Osteocyte (in vitro differentiated cells): ENCODE results near the gene FGGY. TPM values are rescaled to one million over a fixed set of nuclear protein-coding genes. Genes with fewer than 3 reads are reported as not detected.

Experiments used
- DNase-seq: peaks from one replicate; pipeline ENCODE4 v3.0.0; 2021; ENCODE audit warnings: mixed read lengths; ENCODE audit not compliant: unreplicated experiment; ENCODE audit errors: extremely low spot score
- H3K27ac Mint-ChIP-seq: one replicate; pipeline ENCODE4 v1.8.0; 2021; ENCODE audit warnings: mild to moderate bottlenecking, mixed read lengths; ENCODE audit not compliant: unreplicated experiment
- H3K27me3 Mint-ChIP-seq: one replicate; pipeline ENCODE4 v1.8.0; 2021; ENCODE audit warnings: mixed read lengths; ENCODE audit not compliant: unreplicated experiment
- H3K36me3 Mint-ChIP-seq: one replicate; pipeline ENCODE4 v1.8.0; 2021; ENCODE audit warnings: mixed read lengths; ENCODE audit not compliant: unreplicated experiment
- H3K4me1 Mint-ChIP-seq: one replicate; pipeline ENCODE4 v1.8.0; 2021; ENCODE audit warnings: mixed read lengths; ENCODE audit not compliant: unreplicated experiment
- H3K4me3 Mint-ChIP-seq: one replicate; pipeline ENCODE4 v1.8.0; 2021; ENCODE audit warnings: mild to moderate bottlenecking, moderate library complexity, mixed read lengths; ENCODE audit not compliant: unreplicated experiment
- H3K9me3 Mint-ChIP-seq: one replicate; pipeline ENCODE4 v1.8.0; 2021; ENCODE audit warnings: mixed read lengths; ENCODE audit not compliant: unreplicated experiment
- CTCF ChIP-seq: fragments of 200-600 bp; sonication (generic); IDR thresholded peaks from 2 replicates; pipeline ENCODE4 v1.5.0; 2021; ENCODE audit warnings: antibody characterized with exemption, mild to moderate bottlenecking, moderate library complexity
- total RNA-seq: library from RNA; stranded (reverse); gene quantifications from 2 replicates; pipeline ENCODE4 v1.2.1, GENCODE V29; 2021

FGGY gene
- total RNA-seq, 1 donor from 2014 or later: 9.1 TPM

DNA sequence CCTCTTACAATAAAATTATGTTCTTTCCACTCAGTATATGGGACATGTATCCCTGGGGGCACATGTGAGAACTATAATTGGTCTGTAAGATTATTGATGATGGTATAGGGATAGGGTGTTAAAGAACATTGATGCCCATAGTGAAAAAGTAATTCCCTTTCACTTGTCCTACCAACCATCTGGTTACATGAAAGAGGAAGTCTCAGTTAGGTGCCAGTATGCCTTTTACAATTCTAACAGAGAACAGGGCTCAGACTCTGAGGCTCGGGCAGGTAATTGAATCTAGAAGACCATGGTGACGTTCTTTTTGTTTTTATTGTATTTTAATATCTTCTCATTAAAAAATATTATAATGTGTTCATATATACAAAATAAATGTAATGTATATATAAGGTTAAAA lies 113.6 kb downstream of the FGGY start:
- Mint-ChIP-seq H3K36me3 (no peaks in the 10 kb centered on the region), H3K9me3 (no peaks in the 10 kb centered on the region), H3K4me3 (no peak overlapping the region), H3K4me1 (peaks cover 11% of the 10 kb centered on the region), H3K27ac (no peak overlapping the region), H3K27me3 (no peaks in the 10 kb centered on the region)
- no peak for TF ChIP-seq CTCF
- DNase-seq: no peak

DNA sequence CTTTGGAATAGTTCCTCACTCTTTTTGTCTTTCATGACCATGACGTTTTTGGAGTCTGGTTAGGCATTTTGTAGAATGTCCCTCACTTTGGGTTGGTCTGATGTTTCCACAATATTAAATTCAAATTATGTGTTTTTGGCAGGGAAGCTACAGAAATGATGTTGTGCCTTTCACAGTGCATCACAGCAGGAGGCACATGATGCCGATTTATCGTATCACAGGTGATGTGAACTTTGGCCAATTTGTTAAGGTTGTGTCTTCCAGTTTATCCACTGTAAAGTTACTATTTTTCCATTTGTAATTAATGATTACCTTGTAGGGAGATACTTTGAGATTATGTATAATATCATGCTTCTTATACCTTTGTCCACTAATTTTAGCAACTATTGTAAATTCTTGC lies 114.3 kb downstream of the FGGY start:
- no peaks in the 10 kb centered on the region for H3K36me3 Mint-ChIP-seq
- no peaks in the 10 kb centered on the region for H3K27me3 Mint-ChIP-seq
- peaks cover 11% of the 10 kb centered on the region for H3K4me1 Mint-ChIP-seq
- no peak for TF ChIP-seq CTCF
- no peak for DNase-seq
- H3K4me3 Mint-ChIP-seq: no peak overlapping the region
- peaks cover 5% of the 10 kb centered on the region for H3K9me3 Mint-ChIP-seq
- H3K27ac Mint-ChIP-seq: no peak overlapping the region

DNA sequence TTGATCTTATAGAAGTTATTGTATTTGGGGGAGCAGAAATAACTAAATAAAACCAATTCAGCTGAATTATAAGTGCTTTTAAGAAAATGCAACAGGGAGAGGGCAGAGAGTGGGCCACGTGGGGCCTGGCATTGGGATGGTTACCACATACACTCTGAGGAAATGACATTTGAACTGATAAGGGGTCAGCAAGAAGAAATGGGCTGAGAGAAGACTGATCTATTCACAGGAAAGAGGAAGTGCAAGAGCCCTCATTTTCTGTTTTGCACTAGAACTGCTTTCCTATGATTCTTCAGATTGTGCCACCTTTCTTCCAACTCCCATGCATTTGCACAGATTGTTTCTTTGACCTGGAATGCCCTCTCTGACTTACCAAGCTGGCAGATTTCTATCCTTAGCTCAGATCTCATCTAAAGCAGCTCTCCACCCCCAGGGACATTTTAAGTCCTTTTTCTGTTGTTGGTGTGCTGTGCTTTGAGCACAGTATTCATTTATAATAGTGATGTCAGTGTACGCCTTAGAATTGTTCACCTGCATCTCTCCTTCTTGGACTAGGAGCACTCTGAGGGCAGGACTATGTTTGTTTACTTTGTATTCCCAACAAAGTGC lies 115.9 kb downstream of the FGGY start:
- H3K4me1 Mint-ChIP-seq: peaks cover 11% of the 10 kb centered on the region
- no peak overlapping the region for H3K4me3 Mint-ChIP-seq
- peaks cover 5% of the 10 kb centered on the region for H3K9me3 Mint-ChIP-seq
- no peaks in the 10 kb centered on the region for H3K36me3 Mint-ChIP-seq
- H3K27me3 Mint-ChIP-seq: no peaks in the 10 kb centered on the region
- TF ChIP-seq CTCF: no peak
- no peak for DNase-seq
- no peak overlapping the region for H3K27ac Mint-ChIP-seq

DNA sequence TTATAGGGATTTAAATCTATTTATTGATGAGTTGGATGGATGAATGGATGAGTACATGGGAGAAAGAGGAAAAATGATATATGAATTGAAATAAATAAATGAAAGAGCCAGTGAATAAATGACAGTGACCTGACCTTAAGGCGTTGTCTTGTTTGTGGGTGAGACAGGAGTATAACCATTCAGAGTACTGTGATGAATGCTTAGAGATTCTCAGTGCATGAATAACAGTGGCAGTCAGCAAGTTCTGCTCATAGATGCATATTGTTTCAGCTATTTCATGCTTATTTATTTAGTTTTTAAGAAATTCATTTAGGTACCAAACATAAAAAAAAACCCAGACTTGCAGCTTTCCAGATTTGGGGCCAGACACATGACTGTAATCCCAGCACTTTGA lies 116.4 kb downstream of the FGGY start:
- H3K4me3 Mint-ChIP-seq: no peak overlapping the region
- H3K27ac Mint-ChIP-seq: no peak overlapping the region
- no peak for DNase-seq
- H3K36me3 Mint-ChIP-seq: no peaks in the 10 kb centered on the region
- H3K9me3 Mint-ChIP-seq: peaks cover 5% of the 10 kb centered on the region
- peaks cover 11% of the 10 kb centered on the region for H3K4me1 Mint-ChIP-seq
- H3K27me3 Mint-ChIP-seq: no peaks in the 10 kb centered on the region
- TF ChIP-seq CTCF: no peak

DNA sequence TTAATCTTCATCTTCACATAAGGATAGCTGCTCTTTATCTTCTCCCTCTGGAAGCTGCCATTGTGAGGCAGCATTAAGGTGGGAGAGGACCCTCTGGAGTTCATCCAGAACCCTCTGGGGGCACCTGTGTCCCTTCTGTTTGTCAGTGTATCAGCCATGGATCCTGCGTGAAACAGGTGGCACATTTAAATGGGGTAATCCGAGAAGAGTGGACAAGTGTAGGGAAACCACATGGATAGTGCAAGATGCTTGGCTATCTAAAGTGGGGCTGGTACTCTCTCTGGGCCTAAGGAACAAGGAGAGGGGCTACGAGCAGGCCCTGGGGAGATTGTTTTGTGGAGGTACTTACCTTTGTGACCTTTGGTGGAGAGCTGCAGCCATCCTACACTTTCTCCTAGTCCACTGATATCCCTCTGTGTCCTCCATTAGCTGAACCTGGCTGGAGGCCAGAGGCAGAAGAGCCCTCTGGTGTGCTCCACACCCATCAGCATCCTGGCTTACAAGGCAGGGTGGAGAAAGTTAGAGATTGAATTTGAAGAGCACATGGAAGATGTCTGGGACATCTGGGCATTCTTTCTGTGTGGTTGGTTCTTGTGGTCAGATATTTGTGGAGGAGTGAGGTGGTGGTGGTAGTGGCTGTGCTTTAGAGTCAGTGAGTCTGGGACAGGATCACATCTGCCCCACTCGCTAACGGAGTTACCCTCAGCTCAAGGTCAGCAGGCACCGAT lies 117.7 kb downstream of the FGGY start:
- TF ChIP-seq CTCF: no peak
- Mint-ChIP-seq H3K4me3 (no peak overlapping the region), H3K36me3 (no peaks in the 10 kb centered on the region), H3K4me1 (no peaks in the 10 kb centered on the region), H3K9me3 (peaks cover 5% of the 10 kb centered on the region), H3K27ac (no peak overlapping the region), H3K27me3 (no peaks in the 10 kb centered on the region)
- DNase-seq: no peak
